Peyer's patch (tissue), 4 donors: ENCODE data around the gene ALG9.

ENCODE experiments used
- POLR2A ChIP-seq, 2 donors: fragments of 450-650 bp; IDR thresholded peaks; one replicate each; pipeline ENCODE4 v1.5.1; 2017; ENCODE audit warnings: antibody characterized with exemption in 2 of 2, mild to moderate bottlenecking in 2 of 2, moderate library complexity in 2 of 2
- TF ChIP-seq, protein P1 (sequence below), 6 experiments: fragments of 450-650 bp in 4 of 6; fragments of 200-600 bp in 2 of 6; sonication (generic) in 1 of 6; IDR thresholded peaks; one replicate each; pipeline ENCODE4 v1.5.1; 2017 to 2019; ENCODE audit warnings: antibody characterized with exemption in 6 of 6, mild to moderate bottlenecking in 3 of 6, moderate library complexity in 1 of 6

DNA sequence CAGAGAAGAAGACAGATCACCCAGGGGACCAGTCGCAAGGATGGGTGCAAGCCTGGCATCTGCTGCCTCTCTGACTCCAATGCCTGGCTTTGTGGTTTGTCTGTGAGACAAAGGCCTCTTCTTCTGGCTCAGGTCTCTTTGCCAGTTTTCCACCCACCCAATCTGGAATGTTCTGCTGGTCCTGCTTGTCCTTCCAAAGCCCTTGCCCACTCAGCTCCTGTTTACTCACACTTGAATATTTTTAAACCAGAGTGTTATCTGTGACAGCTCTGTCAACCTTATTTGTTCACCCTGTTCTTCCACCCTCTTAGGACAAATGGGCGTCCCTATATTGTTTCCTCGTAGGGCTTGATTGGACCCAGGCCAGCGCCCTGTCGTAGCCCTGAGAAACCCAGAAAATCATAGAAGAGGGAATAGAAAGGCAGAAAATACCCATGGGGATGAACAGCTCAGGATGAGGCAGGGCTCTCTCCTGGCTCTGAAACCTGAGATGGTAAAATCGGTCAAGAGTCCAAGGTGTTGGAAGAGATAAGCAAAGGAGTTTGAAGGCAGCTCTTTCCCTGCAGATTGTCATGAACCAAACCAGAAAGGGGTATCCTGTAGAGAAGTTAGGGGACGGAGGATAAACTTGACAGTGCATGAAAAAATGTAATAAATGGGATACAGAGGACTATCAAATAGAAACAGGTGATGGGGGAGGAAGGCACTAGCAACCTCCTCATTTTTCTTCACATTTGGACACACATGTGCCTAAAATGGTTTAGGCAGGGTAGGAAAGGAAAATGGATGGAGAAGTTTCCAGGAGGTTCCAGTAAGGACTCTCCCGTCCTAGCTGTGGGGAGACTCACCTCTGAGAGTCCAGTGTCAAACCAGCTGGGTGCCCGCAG lies 39.5 kb upstream of the ALG9 start:
- TF ChIP-seq, protein P1, sequence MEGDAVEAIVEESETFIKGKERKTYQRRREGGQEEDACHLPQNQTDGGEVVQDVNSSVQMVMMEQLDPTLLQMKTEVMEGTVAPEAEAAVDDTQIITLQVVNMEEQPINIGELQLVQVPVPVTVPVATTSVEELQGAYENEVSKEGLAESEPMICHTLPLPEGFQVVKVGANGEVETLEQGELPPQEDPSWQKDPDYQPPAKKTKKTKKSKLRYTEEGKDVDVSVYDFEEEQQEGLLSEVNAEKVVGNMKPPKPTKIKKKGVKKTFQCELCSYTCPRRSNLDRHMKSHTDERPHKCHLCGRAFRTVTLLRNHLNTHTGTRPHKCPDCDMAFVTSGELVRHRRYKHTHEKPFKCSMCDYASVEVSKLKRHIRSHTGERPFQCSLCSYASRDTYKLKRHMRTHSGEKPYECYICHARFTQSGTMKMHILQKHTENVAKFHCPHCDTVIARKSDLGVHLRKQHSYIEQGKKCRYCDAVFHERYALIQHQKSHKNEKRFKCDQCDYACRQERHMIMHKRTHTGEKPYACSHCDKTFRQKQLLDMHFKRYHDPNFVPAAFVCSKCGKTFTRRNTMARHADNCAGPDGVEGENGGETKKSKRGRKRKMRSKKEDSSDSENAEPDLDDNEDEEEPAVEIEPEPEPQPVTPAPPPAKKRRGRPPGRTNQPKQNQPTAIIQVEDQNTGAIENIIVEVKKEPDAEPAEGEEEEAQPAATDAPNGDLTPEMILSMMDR (IDR thresholded peaks at IDR 0.05), result no peak
- TF ChIP-seq POLR2A (IDR thresholded peaks at IDR 0.05), result no peak
